Lower lobe of right lung (tissue), 2 donors: ENCODE results near the gene ACTN1. TPM values are rescaled to one million over a fixed set of nuclear protein-coding genes. Genes with fewer than 3 reads are reported as not detected.

Experiments
- ATAC-seq, 2 donors: fragments of 200-7000 bp; cut with Tn5 transposase; one replicate each; pipeline ENCODE4 v1.9.1; 2020 to 2022; ENCODE audit warnings: mild to moderate bottlenecking in 2 of 2, moderate library complexity in 2 of 2
- DNase-seq: peaks from one replicate; pipeline ENCODE4 v3.0.0-alpha.2; 2020
- H3K27ac ChIP-seq: fragments of 200-600 bp; one replicate; pipeline ENCODE4 v1.8.0; 2022
- H3K27me3 ChIP-seq: fragments of 200-600 bp; one replicate; pipeline ENCODE4 v1.8.0; 2022; ENCODE audit warnings: low read depth
- H3K36me3 ChIP-seq: fragments of 200-600 bp; one replicate; pipeline ENCODE4 v1.8.0; 2022; ENCODE audit warnings: mild to moderate bottlenecking
- H3K4me1 ChIP-seq: fragments of 200-600 bp; one replicate; pipeline ENCODE4 v1.8.0; 2022
- H3K4me3 ChIP-seq: fragments of 200-600 bp; one replicate; pipeline ENCODE4 v1.8.0; 2022; ENCODE audit warnings: mild to moderate bottlenecking
- H3K9me3 ChIP-seq: fragments of 200-600 bp; one replicate; pipeline ENCODE4 v1.8.0; 2022
- CTCF ChIP-seq: fragments of 200-600 bp; IDR thresholded peaks from one replicate; pipeline ENCODE4 v1.8.0; 2022; ENCODE audit warnings: antibody characterized with exemption, mild to moderate bottlenecking
- intact Hi-C: fragments of 100-400 bp; cut with DNase I; formaldehyde crosslinking; loops from one replicate; pipeline ENCODE4 v1.11.0; 2022
- total RNA-seq: library from RNA; stranded (reverse); fragmentation: NEBNext Ultra II Directional; extraction: Animal tissue kit (Norgen Biotek cat#: 25700); gene quantifications from one replicate; pipeline ENCODE4 v1.2.1, GENCODE V29; 2021
- donor health status: DM: no; HTN: yes; CAD: no; lungs with severe emphysema.

The ACTN1 gene
- total RNA-seq, 1 donor from 2014 or later = 124 TPM

DNA sequence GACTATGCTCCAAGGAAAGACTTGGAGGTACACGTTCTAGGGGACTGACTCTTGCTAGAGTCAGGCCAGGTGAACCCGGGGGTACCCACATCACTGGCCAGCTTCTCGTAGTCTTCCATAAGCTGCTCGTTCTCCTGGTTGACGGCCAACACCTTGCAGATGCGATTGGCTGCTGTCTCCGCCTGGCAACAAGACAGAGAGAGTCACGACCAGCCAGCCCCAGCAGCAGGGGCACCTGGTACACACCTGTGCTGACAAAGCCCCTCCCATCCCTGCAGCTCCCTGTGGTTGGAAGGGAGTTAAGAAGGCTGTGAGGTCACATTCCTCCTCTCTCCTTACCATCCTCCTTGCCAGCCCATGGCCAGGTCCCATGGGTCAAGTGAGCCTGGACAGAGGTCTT, 85.5 kb downstream of the ACTN1 start:
- Histone ChIP-seq H3K9me3 (no peaks in the 10 kb centered on the region), H3K27me3 (no peaks in the 10 kb centered on the region), H3K4me3 (no peak overlapping the region), H3K27ac (no peak overlapping the region), H3K36me3 (peaks cover 91% of the 10 kb centered on the region), H3K4me1 (no peaks in the 10 kb centered on the region)
- TF ChIP-seq CTCF = no peak
- intact Hi-C loops = no loop called here
- no peak for DNase-seq
- no peak for ATAC-seq

- peaks cover 91% of the 10 kb centered on the region for H3K36me3 ChIP-seq
- no peak for DNase-seq
Observed at GRCh38 chr14:68892961-68893360, 86.1 kb downstream of the ACTN1 start.

GRCh38 chr14:68891851-68892660, 87.0 kb downstream of the ACTN1 start:
- H3K36me3 ChIP-seq = peaks cover 89% of the 10 kb centered on the region
- H3K27me3 ChIP-seq = no peaks in the 10 kb centered on the region
- no peak overlapping the region for H3K27ac ChIP-seq

More at GRCh38 chr14:68892961-68893360, 86.1 kb downstream of the ACTN1 start:
- no peak for ATAC-seq
- H3K27me3 ChIP-seq = no peaks in the 10 kb centered on the region
- H3K4me1 ChIP-seq = no peaks in the 10 kb centered on the region
- intact Hi-C loops = no loop called here
- H3K9me3 ChIP-seq = no peaks in the 10 kb centered on the region
- no peak overlapping the region for H3K4me3 ChIP-seq
- H3K27ac ChIP-seq = no peak overlapping the region
- no peak for TF ChIP-seq CTCF

DNA sequence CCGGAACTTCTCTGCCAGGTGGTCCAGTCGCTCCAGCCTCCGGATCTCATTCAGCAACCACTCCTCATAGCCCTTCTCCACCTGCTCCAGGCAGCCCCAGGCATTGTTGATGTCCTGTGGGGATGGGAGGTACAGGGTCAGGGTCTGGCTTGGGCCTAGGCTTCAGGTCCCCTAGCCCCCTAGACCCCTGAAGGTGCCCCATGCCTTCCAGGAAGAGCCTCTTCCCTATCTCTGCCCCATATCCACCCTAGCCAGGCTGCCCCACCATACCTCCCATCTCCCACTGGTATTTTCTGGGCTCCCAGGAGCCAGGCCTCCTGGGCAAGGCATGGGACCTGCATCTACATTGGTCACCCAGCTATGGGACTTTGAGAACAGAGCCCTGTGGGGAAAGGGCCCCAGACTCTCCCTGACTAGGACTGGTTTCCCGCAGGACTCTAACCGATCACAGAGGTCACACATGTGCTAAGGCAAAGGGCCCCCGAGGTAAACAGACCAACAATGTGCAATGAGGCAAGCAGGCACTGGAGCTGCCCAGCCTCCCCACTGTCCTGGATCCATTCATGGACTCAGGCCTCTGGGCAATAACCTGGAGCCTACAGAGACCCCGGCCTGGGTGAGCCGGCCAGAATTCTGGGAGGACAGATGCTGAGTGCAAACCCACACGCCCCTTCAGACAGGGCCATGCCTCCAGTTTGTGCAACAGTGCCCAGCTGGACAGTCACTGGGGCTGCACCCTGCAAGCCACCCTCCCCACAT, 88.8 kb downstream of the ACTN1 start:
- no peak for ATAC-seq
- H3K36me3 ChIP-seq = peaks cover 93% of the 10 kb centered on the region

More at GRCh38 chr14:68891851-68892660, 87.0 kb downstream of the ACTN1 start:
- H3K4me3 ChIP-seq = no peak overlapping the region
- no peak for TF ChIP-seq CTCF
- ATAC-seq (no peak), DNase-seq (no peak)
- H3K4me1 ChIP-seq = no peaks in the 10 kb centered on the region
- intact Hi-C loops = no loop called here
- no peaks in the 10 kb centered on the region for H3K9me3 ChIP-seq

GRCh38 chr14:68888883-68889282, 90.2 kb downstream of the ACTN1 start:
- DNase-seq (no peak), ATAC-seq (no peak)
- intact Hi-C loops = no loop called here
- no peak overlapping the region for H3K4me3 ChIP-seq
- no peaks in the 10 kb centered on the region for H3K4me1 ChIP-seq
- no peaks in the 10 kb centered on the region for H3K27me3 ChIP-seq
- H3K9me3 ChIP-seq = no peaks in the 10 kb centered on the region
- no peak for TF ChIP-seq CTCF
- H3K27ac ChIP-seq = no peak overlapping the region
- H3K36me3 ChIP-seq = peaks cover 95% of the 10 kb centered on the region

More for the DNA sequence above, 88.8 kb downstream of the ACTN1 start:
- no peak for DNase-seq
- intact Hi-C loops = no loop called here
- no peak overlapping the region for H3K27ac ChIP-seq
- no peak for TF ChIP-seq CTCF
- H3K27me3 ChIP-seq = no peaks in the 10 kb centered on the region
- H3K4me1 ChIP-seq = no peaks in the 10 kb centered on the region
- no peak overlapping the region for H3K4me3 ChIP-seq
- H3K9me3 ChIP-seq = no peaks in the 10 kb centered on the region
